K562 (cell line): ENCODE results near the gene ATP9A.

ENCODE experiments used
- CBFB ChIP-seq: sonication (generic); formaldehyde crosslinking; IDR thresholded peaks from 2 replicates; pipeline ENCODE4 v1.4.0; 2020; ENCODE audit warnings: mild to moderate bottlenecking, missing genetic modification reagents
- CBX8 ChIP-seq: fragments of 200-600 bp; sonication (generic); IDR thresholded peaks from 2 replicates; pipeline ENCODE4 v1.6.1; 2012; ENCODE audit warnings: borderline replicate concordance, mixed run types, low read depth, mild to moderate bottlenecking, moderate library complexity, mixed read lengths, low read length, control low read depth, inconsistent platforms; ENCODE audit not compliant: poor library complexity, severe bottlenecking; ENCODE audit errors: extremely low read depth
- CHD4 ChIP-seq: fragments of 200-600 bp; sonication (generic); IDR thresholded peaks from 3 replicates; pipeline ENCODE4 v1.6.1; 2012; ENCODE audit warnings: low read depth, mild to moderate bottlenecking, mixed read lengths, low read length, inconsistent platforms; ENCODE audit not compliant: insufficient read depth, insufficient replicate concordance, poor library complexity, severe bottlenecking
- FOXJ2 ChIP-seq: fragments of 200-800 bp; sonication (Bioruptor generic); IDR thresholded peaks from 2 replicates; pipeline ENCODE4 v1.6.1; 2016; ENCODE audit warnings: missing genetic modification characterization, missing compliant biosample characterization
- HSF4 ChIP-seq: fragments of 250-450 bp; sonication (Bioruptor Pico); IDR thresholded peaks from 2 replicates; pipeline ENCODE4 v2.1.2; 2022; ENCODE audit warnings: mild to moderate bottlenecking, moderate library complexity, borderline replicate concordance
- KAT8 ChIP-seq: fragments of 450-650 bp; IDR thresholded peaks from 2 replicates; pipeline ENCODE4 v1.6.1; 2016; ENCODE audit warnings: low read depth, mild to moderate bottlenecking
- POLR2A ChIP-seq: fragments of 450-650 bp; conservative IDR thresholded peaks from 2 replicates; pipeline ENCODE4 v1.6.1; 2016
- POLR2G ChIP-seq: fragments of 200-400 bp; formaldehyde crosslinking; IDR thresholded peaks from 2 replicates; pipeline ENCODE4 v1.6.1; 2017; ENCODE audit warnings: low read depth, mild to moderate bottlenecking, antibody characterized with exemption, low read length, moderate library complexity
- PYGO2 ChIP-seq: fragments of 450-650 bp; IDR thresholded peaks from 2 replicates; pipeline ENCODE4 v1.6.1; 2016; ENCODE audit warnings: mild to moderate bottlenecking, missing genetic modification characterization, moderate library complexity, missing compliant biosample characterization
- SMC3 ChIP-seq: conservative IDR thresholded peaks from 2 replicates; pipeline ENCODE4 v1.6.1; 2011; ENCODE audit warnings: low read depth, low read length, improper control_type of control experiment; ENCODE audit not compliant: insufficient read depth
- SP2 ChIP-seq: IDR thresholded peaks from 2 replicates; pipeline ENCODE4 v1.6.1; 2011; ENCODE audit warnings: mild to moderate bottlenecking, low read depth, low read length, moderate library complexity; ENCODE audit not compliant: poor library complexity, severe bottlenecking; ENCODE audit errors: extremely low read depth
- TF ChIP-seq, protein P1 (sequence below): sonication (generic); formaldehyde crosslinking; IDR thresholded peaks from 2 replicates; pipeline ENCODE4 v1.5.0; 2020; ENCODE audit warnings: missing genetic modification reagents
- TF ChIP-seq, protein P2 (sequence below), 3 experiments: IDR thresholded peaks in 2 of 3; conservative IDR thresholded peaks in 1 of 3; 2 replicates each; pipeline ENCODE4 v1.5.1; 2011 to 2012; ENCODE audit warnings: low read length in 3 of 3, mild to moderate bottlenecking in 3 of 3, control low read depth in 2 of 3, improper control_type of control experiment in 1 of 3, inconsistent platforms in 1 of 3, low read depth in 1 of 3, mixed read lengths in 1 of 3, moderate library complexity in 1 of 3; ENCODE audit not compliant: insufficient read depth in 2 of 3

- TF ChIP-seq, protein P1, sequence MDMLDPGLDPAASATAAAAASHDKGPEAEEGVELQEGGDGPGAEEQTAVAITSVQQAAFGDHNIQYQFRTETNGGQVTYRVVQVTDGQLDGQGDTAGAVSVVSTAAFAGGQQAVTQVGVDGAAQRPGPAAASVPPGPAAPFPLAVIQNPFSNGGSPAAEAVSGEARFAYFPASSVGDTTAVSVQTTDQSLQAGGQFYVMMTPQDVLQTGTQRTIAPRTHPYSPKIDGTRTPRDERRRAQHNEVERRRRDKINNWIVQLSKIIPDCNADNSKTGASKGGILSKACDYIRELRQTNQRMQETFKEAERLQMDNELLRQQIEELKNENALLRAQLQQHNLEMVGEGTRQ = no peak
- TF ChIP-seq CBFB (CRISPR knock-in tag) (no peak), HSF4 (CRISPR knock-in tag) (no peak), SP2 (no peak), FOXJ2 (tag) (no peak), PYGO2 (tag) (no peak), SMC3 (no peak), KAT8 (no peak), CBX8 (no peak), CHD4 (no peak), POLR2A (no peak), POLR2G (no peak)
- TF ChIP-seq, protein P2, sequence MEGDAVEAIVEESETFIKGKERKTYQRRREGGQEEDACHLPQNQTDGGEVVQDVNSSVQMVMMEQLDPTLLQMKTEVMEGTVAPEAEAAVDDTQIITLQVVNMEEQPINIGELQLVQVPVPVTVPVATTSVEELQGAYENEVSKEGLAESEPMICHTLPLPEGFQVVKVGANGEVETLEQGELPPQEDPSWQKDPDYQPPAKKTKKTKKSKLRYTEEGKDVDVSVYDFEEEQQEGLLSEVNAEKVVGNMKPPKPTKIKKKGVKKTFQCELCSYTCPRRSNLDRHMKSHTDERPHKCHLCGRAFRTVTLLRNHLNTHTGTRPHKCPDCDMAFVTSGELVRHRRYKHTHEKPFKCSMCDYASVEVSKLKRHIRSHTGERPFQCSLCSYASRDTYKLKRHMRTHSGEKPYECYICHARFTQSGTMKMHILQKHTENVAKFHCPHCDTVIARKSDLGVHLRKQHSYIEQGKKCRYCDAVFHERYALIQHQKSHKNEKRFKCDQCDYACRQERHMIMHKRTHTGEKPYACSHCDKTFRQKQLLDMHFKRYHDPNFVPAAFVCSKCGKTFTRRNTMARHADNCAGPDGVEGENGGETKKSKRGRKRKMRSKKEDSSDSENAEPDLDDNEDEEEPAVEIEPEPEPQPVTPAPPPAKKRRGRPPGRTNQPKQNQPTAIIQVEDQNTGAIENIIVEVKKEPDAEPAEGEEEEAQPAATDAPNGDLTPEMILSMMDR (IDR thresholded peaks at IDR 0.05 in 2 of 3, conservative IDR thresholded peaks at IDR 0.05 in 1 of 3; ENCODE audit: insufficient read depth in 2 of 3, low read depth in 1 of 3, low read length in 3 of 3) = no peak
These were observed 156.6 kb downstream of the ATP9A start for GRCh38 chr20:51611625-51611890.
